Measurements from ENCODE around the gene SMURF2.

Gene SMURF2

DNA sequence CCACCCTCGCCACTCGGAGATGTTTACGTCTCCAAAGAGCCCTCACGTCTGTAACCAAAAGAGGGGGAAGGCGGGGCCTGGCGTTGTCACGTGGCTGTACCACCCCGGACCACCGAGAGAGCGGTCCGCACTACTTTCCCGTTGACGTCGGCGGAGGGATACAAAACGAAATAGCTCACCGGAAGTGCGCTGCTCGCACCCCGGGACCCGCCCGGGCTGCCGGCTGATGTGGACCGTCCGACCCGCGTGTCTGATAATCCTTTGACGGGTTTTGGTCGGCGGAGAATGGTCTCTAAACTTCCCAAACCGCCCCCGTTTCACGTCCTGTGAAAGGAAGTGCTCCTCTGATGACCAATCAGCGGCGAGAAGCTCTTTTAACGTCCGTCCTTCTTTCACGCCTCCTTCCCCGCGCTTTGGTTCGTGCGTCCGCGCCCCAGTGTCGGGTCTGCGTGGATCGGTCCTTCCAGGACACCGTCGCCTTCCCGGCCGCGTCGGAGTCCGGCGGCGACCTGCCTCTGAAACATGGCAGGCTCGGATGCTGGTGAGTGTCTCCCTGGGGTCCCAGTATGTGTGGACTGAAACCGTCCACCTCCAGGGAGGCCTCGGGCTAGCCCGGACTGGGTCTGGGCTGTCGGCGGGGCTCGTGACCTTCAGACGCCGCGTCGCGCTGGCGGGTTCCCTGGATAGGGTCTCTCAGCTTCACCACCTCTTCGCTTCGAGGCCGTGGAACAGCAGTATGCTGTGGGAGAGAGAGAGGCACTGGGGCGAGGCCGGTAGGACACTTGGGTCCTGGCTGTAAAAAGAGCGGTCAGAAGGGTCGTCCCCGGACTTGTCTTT lies 155.3 kb downstream of the SMURF2 start, which contains the start of gene CEP95:
CEP95 (plus strand) TSS at position 402 of the 837 bp plus-strand sequence; CDS start at position 523, 121 bp downstream.
- H3K4me3 ChIP-seq (ENCODE audit: low read depth in 1 of 2, low read length in 2 of 2), result peak within 1 kb of the TSS; percentile 98 to 99
- no peaks in the 10 kb centered on the region for H3K9me3 ChIP-seq (ENCODE audit: control insufficient read depth in 1 of 2, low read length in 2 of 2)
- peaks cover 34 to 36% of the 10 kb centered on the region in 2 donors for H3K4me1 ChIP-seq (ENCODE audit: control insufficient read depth in 1 of 2, insufficient read depth in 2 of 2, low read length in 2 of 2)
- H3K36me3 ChIP-seq (ENCODE audit: control insufficient read depth in 1 of 2, insufficient read depth in 2 of 2, low read length in 2 of 2), result peaks cover 35 to 52% of the 10 kb centered on the region in 2 donors
- H3K27me3 ChIP-seq (ENCODE audit: control insufficient read depth in 1 of 2, insufficient read depth in 2 of 2, low read length in 2 of 2), result no peaks in the 10 kb centered on the region
- H3K9ac ChIP-seq (ENCODE audit: low read depth in 1 of 2, low read length in 2 of 2), result peak within 1 kb of the TSS; percentile 100
- H3K27ac ChIP-seq (ENCODE audit: low read depth, low read length), result peak within 1 kb of the TSS; percentile 100

DNA sequence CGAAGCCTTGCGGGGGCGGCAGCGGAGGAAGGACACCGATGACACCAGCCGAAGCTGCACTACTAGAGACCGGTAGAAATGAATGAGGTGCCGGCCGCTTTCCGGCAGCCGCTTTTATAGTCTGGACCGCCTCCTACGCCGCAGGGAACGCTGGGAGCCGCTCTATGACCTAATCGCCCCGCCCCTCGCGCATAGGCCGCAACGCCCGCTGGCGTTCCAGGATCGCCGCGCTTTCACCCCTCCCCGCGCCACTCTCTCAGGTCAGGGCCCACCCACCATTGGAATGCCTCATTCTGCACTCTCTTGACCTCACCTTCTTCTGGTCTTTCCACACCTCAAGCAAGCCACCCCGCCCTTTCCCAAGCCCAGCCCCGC lies 155.9 kb downstream of the SMURF2 start, which contains the start of gene DDX5:
DDX5 (minus strand) TSS at position 89 of the 375 bp plus-strand sequence. CDS start 170 bp downstream, outside the sequence.
- H3K9ac ChIP-seq (ENCODE audit: low read depth in 1 of 2, low read length in 2 of 2), result peak within 1 kb of the TSS; percentile 100
- H3K4me3 ChIP-seq (ENCODE audit: low read depth in 1 of 2, low read length in 2 of 2), result peak within 1 kb of the TSS; percentile 98 to 99
- H3K27ac ChIP-seq (ENCODE audit: low read depth, low read length), result peak within 1 kb of the TSS; percentile 100
- no peaks in the 10 kb centered on the region for H3K9me3 ChIP-seq (ENCODE audit: control insufficient read depth in 1 of 2, low read length in 2 of 2)
- peaks cover 34 to 40% of the 10 kb centered on the region in 2 donors for H3K4me1 ChIP-seq (ENCODE audit: control insufficient read depth in 1 of 2, insufficient read depth in 2 of 2, low read length in 2 of 2)
- H3K27me3 ChIP-seq (ENCODE audit: control insufficient read depth in 1 of 2, insufficient read depth in 2 of 2, low read length in 2 of 2), result no peaks in the 10 kb centered on the region
- H3K36me3 ChIP-seq (ENCODE audit: control insufficient read depth in 1 of 2, insufficient read depth in 2 of 2, low read length in 2 of 2), result peaks cover 41 to 52% of the 10 kb centered on the region in 2 donors

DNA sequence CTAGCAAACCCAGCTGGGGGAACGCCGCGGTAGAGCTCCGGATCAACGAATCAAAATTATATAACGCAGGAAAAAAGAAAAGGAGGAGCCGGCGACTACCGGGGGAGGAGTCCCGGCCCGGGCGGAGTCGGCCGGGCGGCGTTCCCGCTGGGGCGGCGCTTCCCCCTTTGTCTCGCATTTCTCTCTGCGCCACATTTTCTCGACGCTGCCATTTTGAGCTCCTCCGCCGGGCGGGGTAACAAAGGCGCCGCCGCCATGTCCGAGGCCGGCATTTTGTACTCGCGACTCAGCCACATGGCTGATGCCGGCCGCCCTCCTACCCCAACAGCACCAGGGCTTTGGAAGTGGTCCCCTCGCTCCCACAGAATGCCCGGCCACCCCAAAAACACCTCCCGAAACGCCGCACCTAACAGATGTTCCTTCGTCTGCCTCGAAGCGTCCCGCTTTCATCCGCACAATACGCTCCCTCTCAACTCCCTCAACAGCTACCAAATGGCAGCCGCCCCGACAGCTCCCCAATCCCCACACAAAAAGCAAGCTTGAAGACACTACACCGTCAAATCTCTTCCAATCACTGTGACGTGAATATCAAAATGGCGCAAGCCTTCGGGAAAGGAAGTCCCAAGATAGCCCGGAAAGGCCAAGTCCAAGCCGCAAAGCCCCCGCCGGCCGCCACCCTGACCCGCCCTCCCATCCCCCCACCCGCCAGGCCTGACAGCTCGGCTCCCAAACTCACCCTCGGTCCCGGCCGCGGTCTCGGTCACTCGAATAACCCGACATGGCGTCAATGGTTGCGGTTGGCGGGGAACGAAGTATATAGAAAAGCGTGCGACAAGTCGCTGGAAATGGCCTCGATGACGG lies 156.5 kb downstream of the SMURF2 start:
- Histone ChIP-seq H3K9ac (ENCODE audit: low read depth in 1 of 2, low read length in 2 of 2) (peak overlapping the region; percentile 100), H3K4me1 (ENCODE audit: control insufficient read depth in 1 of 2, insufficient read depth in 2 of 2, low read length in 2 of 2) (peaks cover 35 to 47% of the 10 kb centered on the region in 2 donors), H3K27me3 (ENCODE audit: control insufficient read depth in 1 of 2, insufficient read depth in 2 of 2, low read length in 2 of 2) (no peaks in the 10 kb centered on the region), H3K9me3 (ENCODE audit: control insufficient read depth in 1 of 2, low read length in 2 of 2) (no peaks in the 10 kb centered on the region), H3K36me3 (ENCODE audit: control insufficient read depth in 1 of 2, insufficient read depth in 2 of 2, low read length in 2 of 2) (peaks cover 47 to 56% of the 10 kb centered on the region in 2 donors), H3K4me3 (ENCODE audit: low read depth in 1 of 2, low read length in 2 of 2) (peak overlapping the region; percentile 98 to 99), H3K27ac (ENCODE audit: low read depth, low read length) (peak overlapping the region; percentile 100)

DNA sequence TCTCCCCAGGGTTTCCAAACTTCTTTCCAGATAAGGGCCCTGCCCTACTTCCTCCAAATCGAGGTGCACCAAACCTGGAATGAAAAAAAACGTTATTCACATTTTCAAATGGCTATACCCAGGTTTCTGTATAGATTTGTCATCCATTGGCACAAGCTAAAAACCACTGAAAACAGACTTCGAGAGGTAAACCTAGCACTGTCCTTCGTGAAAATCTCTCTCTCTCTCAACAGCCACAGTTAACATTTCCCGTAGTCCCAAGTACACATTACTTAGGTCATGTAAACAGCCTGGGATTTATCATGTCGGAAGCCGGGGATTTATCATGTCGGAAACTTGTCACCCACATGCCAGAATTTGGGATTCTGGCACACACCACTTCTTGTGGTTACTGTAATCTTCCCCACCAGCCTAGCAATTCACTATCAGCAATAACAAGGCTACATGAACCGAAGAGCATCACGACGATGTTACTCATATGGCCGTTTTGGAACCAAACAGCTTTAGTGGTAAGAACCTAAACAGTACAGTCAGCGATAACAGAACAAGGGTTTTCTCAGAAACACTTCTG lies 157.3 kb downstream of the SMURF2 start:
- Histone ChIP-seq H3K36me3 (ENCODE audit: control insufficient read depth in 1 of 2, insufficient read depth in 2 of 2, low read length in 2 of 2) (peaks cover 50 to 56% of the 10 kb centered on the region in 2 donors), H3K27me3 (ENCODE audit: control insufficient read depth in 1 of 2, insufficient read depth in 2 of 2, low read length in 2 of 2) (no peaks in the 10 kb centered on the region), H3K27ac (ENCODE audit: low read depth, low read length) (peak overlapping the region; percentile 100)

DNA sequence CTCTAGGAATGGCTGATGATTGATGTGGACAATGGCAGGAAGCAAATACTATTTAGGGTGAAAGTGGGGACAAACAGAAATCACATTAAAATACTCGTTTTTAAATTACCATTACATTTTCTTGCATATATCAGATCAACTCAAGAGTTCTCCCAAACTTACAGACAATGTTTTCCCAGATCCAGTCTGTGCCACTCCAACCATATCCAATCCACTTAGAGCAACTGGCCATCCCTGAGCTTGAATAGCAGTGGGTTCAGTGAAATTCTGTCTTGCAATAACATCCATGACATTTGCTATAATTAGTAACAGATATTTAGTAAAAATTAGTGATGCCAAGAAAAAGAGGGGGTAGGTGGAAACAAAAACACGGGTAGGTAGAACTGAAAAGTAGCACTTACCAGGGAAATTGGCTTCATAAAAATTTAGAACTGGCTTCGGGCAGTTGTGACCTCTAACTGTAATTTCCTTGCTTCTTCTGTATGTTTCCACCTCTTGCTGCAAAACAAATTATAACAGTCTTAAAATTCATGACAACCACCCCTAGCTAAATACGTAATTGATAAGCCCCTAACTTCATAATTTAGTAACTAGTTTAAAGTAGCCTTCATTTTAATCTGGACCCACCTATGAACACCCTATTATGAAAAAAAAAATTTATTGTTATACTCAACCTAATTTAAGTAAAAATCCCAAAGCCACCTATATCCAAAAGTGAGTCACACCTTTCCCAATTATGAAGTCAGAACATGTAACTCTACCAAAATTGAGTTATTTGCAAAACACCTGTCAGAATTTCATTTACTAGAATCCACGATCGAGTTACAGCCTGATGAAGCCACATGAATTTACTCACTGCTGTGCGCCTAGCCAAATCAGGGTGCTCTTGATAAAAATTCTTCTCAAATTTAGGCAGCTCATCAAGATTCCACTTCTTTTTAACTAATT lies 158.0 kb downstream of the SMURF2 start:
- Histone ChIP-seq H3K9me3 (ENCODE audit: control insufficient read depth in 1 of 2, low read length in 2 of 2) (no peaks in the 10 kb centered on the region), H3K9ac (ENCODE audit: low read depth in 1 of 2, low read length in 2 of 2) (peak overlapping the region; percentile 100), H3K27me3 (ENCODE audit: control insufficient read depth in 1 of 2, insufficient read depth in 2 of 2, low read length in 2 of 2) (no peaks in the 10 kb centered on the region), H3K4me1 (ENCODE audit: control insufficient read depth in 1 of 2, insufficient read depth in 2 of 2, low read length in 2 of 2) (peaks cover 43 to 61% of the 10 kb centered on the region in 2 donors), H3K4me3 (ENCODE audit: low read depth in 1 of 2, low read length in 2 of 2) (peak overlapping the region; percentile 98 to 99), H3K27ac (ENCODE audit: low read depth, low read length) (no peak overlapping the region), H3K36me3 (ENCODE audit: control insufficient read depth in 1 of 2, insufficient read depth in 2 of 2, low read length in 2 of 2) (peaks cover 56 to 57% of the 10 kb centered on the region in 2 donors)

More for the DNA sequence above, 157.3 kb downstream of the SMURF2 start:
- H3K9me3 ChIP-seq (ENCODE audit: control insufficient read depth in 1 of 2, low read length in 2 of 2), result no peaks in the 10 kb centered on the region
- H3K9ac ChIP-seq (ENCODE audit: low read depth in 1 of 2, low read length in 2 of 2), result peak overlapping the region; percentile 100
- peaks cover 42 to 54% of the 10 kb centered on the region in 2 donors for H3K4me1 ChIP-seq (ENCODE audit: control insufficient read depth in 1 of 2, insufficient read depth in 2 of 2, low read length in 2 of 2)
- peak overlapping the region; percentile 98 to 99 for H3K4me3 ChIP-seq (ENCODE audit: low read depth in 1 of 2, low read length in 2 of 2)

DNA sequence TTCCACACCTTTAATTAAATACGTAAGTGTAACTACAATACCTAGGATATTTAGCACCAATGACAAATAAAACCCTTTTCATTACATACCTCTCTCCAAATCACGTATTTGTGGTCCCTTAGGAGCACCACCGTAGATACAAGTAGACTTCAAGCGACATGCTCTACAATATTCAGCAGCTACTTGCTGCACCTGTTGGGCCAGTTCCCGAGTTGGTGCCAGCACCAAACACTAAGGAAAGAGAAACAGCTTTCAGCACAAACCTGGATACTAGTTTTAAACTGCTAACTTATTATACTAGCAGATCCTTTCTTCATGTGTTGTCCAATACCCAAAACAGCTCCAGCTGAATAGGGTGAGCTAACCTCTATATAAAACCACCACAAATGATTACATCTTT lies 158.8 kb downstream of the SMURF2 start:
- Histone ChIP-seq H3K4me3 (ENCODE audit: low read depth in 1 of 2, low read length in 2 of 2) (no peak overlapping the region), H3K27ac (ENCODE audit: low read depth, low read length) (no peak overlapping the region), H3K36me3 (ENCODE audit: control insufficient read depth in 1 of 2, insufficient read depth in 2 of 2, low read length in 2 of 2) (peaks cover 54 to 61% of the 10 kb centered on the region in 2 donors), H3K27me3 (ENCODE audit: control insufficient read depth in 1 of 2, insufficient read depth in 2 of 2, low read length in 2 of 2) (no peaks in the 10 kb centered on the region), H3K4me1 (ENCODE audit: control insufficient read depth in 1 of 2, insufficient read depth in 2 of 2, low read length in 2 of 2) (peaks cover 40 to 66% of the 10 kb centered on the region in 2 donors), H3K9me3 (ENCODE audit: control insufficient read depth in 1 of 2, low read length in 2 of 2) (no peaks in the 10 kb centered on the region), H3K9ac (ENCODE audit: low read depth in 1 of 2, low read length in 2 of 2) (no peak overlapping the region)

DNA sequence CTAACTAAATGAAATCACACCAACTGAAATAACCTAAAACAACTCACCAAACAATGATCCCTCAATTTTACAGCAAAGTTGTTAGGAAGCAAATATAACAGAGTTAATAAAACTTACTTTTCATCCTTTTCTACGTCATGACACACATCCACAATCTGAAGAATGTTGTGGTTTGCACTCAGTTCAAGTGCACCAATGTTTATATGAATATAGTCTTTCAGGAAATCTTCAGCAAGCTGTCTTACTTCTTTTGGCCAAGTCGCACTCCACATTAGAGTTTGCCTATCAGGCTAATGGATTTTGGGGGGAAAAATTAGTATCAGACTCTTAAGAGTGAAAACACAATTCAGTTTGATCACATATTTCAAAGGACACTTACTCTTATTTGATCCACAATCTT lies 159.3 kb downstream of the SMURF2 start:
- no peak overlapping the region for H3K4me3 ChIP-seq (ENCODE audit: low read depth in 1 of 2, low read length in 2 of 2)
- H3K36me3 ChIP-seq (ENCODE audit: control insufficient read depth in 1 of 2, insufficient read depth in 2 of 2, low read length in 2 of 2), result peaks cover 54 to 61% of the 10 kb centered on the region in 2 donors
- no peaks in the 10 kb centered on the region for H3K9me3 ChIP-seq (ENCODE audit: control insufficient read depth in 1 of 2, low read length in 2 of 2)
- H3K27ac ChIP-seq (ENCODE audit: low read depth, low read length), result no peak overlapping the region
- peaks cover 35 to 66% of the 10 kb centered on the region in 2 donors for H3K4me1 ChIP-seq (ENCODE audit: control insufficient read depth in 1 of 2, insufficient read depth in 2 of 2, low read length in 2 of 2)
- H3K9ac ChIP-seq (ENCODE audit: low read depth in 1 of 2, low read length in 2 of 2), result peak overlapping the region in 1 of 2 donors; percentile 4
- H3K27me3 ChIP-seq (ENCODE audit: control insufficient read depth in 1 of 2, insufficient read depth in 2 of 2, low read length in 2 of 2), result no peaks in the 10 kb centered on the region

DNA sequence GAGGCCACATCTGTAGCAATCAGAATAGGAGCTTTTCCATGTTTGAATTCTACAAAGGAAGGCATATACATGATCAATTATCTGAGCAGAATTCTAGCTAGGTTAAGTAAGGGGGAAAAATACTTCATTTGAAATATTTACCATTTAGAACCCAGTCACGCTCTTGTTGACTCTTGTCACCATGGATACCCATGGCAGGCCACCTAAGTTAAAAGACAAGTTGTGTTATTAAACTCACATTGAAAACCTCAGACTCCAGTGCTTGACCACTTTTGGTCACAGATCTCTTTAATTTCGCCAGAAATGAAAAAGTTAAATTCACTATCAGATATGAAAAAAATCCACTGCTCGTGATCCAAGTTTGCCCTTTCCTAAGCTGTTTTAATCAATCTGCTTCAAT lies 160.1 kb downstream of the SMURF2 start:
- H3K36me3 ChIP-seq (ENCODE audit: control insufficient read depth in 1 of 2, insufficient read depth in 2 of 2, low read length in 2 of 2), result peaks cover 54 to 61% of the 10 kb centered on the region in 2 donors
- H3K27me3 ChIP-seq (ENCODE audit: control insufficient read depth in 1 of 2, insufficient read depth in 2 of 2, low read length in 2 of 2), result no peaks in the 10 kb centered on the region
- H3K4me3 ChIP-seq (ENCODE audit: low read depth in 1 of 2, low read length in 2 of 2), result no peak overlapping the region
- H3K9me3 ChIP-seq (ENCODE audit: control insufficient read depth in 1 of 2, low read length in 2 of 2), result no peaks in the 10 kb centered on the region
- peak overlapping the region in 1 of 2 donors; percentile 4 for H3K9ac ChIP-seq (ENCODE audit: low read depth in 1 of 2, low read length in 2 of 2)
- H3K4me1 ChIP-seq (ENCODE audit: control insufficient read depth in 1 of 2, insufficient read depth in 2 of 2, low read length in 2 of 2), result peaks cover 38 to 71% of the 10 kb centered on the region in 2 donors
- no peak overlapping the region for H3K27ac ChIP-seq (ENCODE audit: low read depth, low read length)

Data from duodenal mucosa (tissue), 2 donors.